Testis (tissue), 3 donors: ENCODE data around the gene BIN2. TPM values are rescaled to one million over a fixed set of nuclear protein-coding genes. Genes with fewer than 3 reads are reported as not detected.
A peak's percentile ranks its signal among the peaks of the same experiment; 100 is the strongest.

Experiments used
- DNase-seq: peaks from one replicate; pipeline ENCODE4 v3.0.0-alpha.2; 2019
- H3K27ac ChIP-seq, 2 donors: fragments of 200-600 bp; sonication (generic); one replicate each; pipeline ENCODE4 v1.5.1; 2019
- H3K27me3 ChIP-seq: fragments of 200-600 bp; sonication (generic); one replicate; pipeline ENCODE4 v1.5.1; 2019
- H3K36me3 ChIP-seq: fragments of 200-600 bp; sonication (generic); one replicate; pipeline ENCODE4 v1.5.1; 2017; ENCODE audit warnings: low read depth; ENCODE audit errors: missing control alignments
- H3K4me1 ChIP-seq: fragments of 200-600 bp; sonication (generic); one replicate; pipeline ENCODE4 v1.5.1; 2019
- H3K4me3 ChIP-seq, 2 donors: fragments of 200-600 bp; sonication (generic); one replicate each; pipeline ENCODE4 v1.5.1; 2017 to 2019
- H3K9me3 ChIP-seq: fragments of 200-600 bp; sonication (generic); one replicate; pipeline ENCODE4 v1.5.1; 2017
- CTCF ChIP-seq, 3 experiments: fragments of 450-650 bp in 2 of 3; fragments of 200-600 bp in 1 of 3; sonication (generic) in 1 of 3; IDR thresholded peaks; one replicate each; pipeline ENCODE4 v1.5.1; 2016 to 2019; ENCODE audit warnings: antibody characterized with exemption in 3 of 3, mild to moderate bottlenecking in 2 of 3, moderate library complexity in 1 of 3
- POLR2A ChIP-seq: fragments of 450-650 bp; IDR thresholded peaks from one replicate; pipeline ENCODE4 v1.6.1; 2017; ENCODE audit warnings: antibody characterized with exemption, mild to moderate bottlenecking, moderate library complexity
- WGBS, 2 donors: methylation state at CpG; one replicate each; pipeline ENCODE4 v1.1.5; 2018; 5-methylcytosine and 5-hydroxymethylcytosine counted together
- intact Hi-C: fragments of 100-400 bp; cut with DNase I; formaldehyde crosslinking; loops from one replicate; pipeline ENCODE4 v1.15.1; 2023; ENCODE audit warnings: low total_unique reads
- polyA plus RNA-seq: library from polyadenylated mRNA; stranded (reverse); fragments of 350-450 nt; fragmentation: Illumina TruSeq; extraction: RNeasy Lipid Tissue Mini Kit (QIAGEN cat#74804); gene quantifications from one replicate; pipeline ENCODE4 v1.2.3, GENCODE V29; 2014; ENCODE audit warnings: low read depth, low replicate concordance; ENCODE audit not compliant: insufficient read depth
- total RNA-seq, 2 donors: library from RNA; depleted of rRNA; stranded (reverse); fragments of >200 nt; gene quantifications; one replicate each; pipeline ENCODE4 v1.2.3, GENCODE V29; 2016

BIN2 gene
- total and polyA plus RNA-seq, 3 donors from 2014 or later: 10.9 to 29.6 (median 13.4) TPM

GRCh38 chr12:51359851-51360250 is 35.9 kb upstream of the BIN2 start:
- TF ChIP-seq POLR2A (no peak), CTCF (IDR thresholded peaks at IDR 0.05) (no peak)
- 85 to 98% methylated on average over 4 of the region's 4 CpGs for WGBS, 2 donors
- no peaks in the 10 kb centered on the region for H3K4me1 ChIP-seq
- DNase-seq: no peak
- H3K36me3 ChIP-seq: no peaks in the 10 kb centered on the region
- no peaks in the 10 kb centered on the region for H3K27me3 ChIP-seq
- intact Hi-C loops: no loop called here
- H3K27ac ChIP-seq: no peak overlapping the region
- H3K9me3 ChIP-seq: no peaks in the 10 kb centered on the region
- H3K4me3 ChIP-seq: no peak overlapping the region

- TF ChIP-seq CTCF (IDR thresholded peaks at IDR 0.05) (no peak), POLR2A (no peak)
- no peak for DNase-seq
- no peak overlapping the region for H3K4me3 ChIP-seq
- no peak overlapping the region for H3K27ac ChIP-seq
- no peaks in the 10 kb centered on the region for H3K36me3 ChIP-seq
- no peaks in the 10 kb centered on the region for H3K27me3 ChIP-seq
- 90 to 98% methylated on average over 8 of the region's 8 CpGs for WGBS, 2 donors
- H3K9me3 ChIP-seq: no peaks in the 10 kb centered on the region
- H3K4me1 ChIP-seq: no peaks in the 10 kb centered on the region
- intact Hi-C loops: no loop called here
Observed at GRCh38 chr12:51358496-51358895, 34.5 kb upstream of the BIN2 start.

GRCh38 chr12:51357374-51358047 is 33.5 kb upstream of the BIN2 start:
- no peaks in the 10 kb centered on the region for H3K27me3 ChIP-seq
- H3K4me3 ChIP-seq: no peak overlapping the region
- no peak for DNase-seq
- H3K9me3 ChIP-seq: no peaks in the 10 kb centered on the region
- TF ChIP-seq POLR2A: no peak
- no peak for TF ChIP-seq CTCF (IDR thresholded peaks at IDR 0.05)
- H3K36me3 ChIP-seq: no peaks in the 10 kb centered on the region
- intact Hi-C loops: no loop called here
- WGBS, 2 donors: 90 to 95% methylated on average over 7 to 10 of the region's 10 CpGs
- no peak overlapping the region for H3K27ac ChIP-seq
- no peaks in the 10 kb centered on the region for H3K4me1 ChIP-seq

GRCh38 chr12:51351913-51352532 is 28.0 kb upstream of the BIN2 start:
- DNase-seq: peak; percentile 69
- intact Hi-C loops: no loop called here

More at GRCh38 chr12:51351913-51352532, 28.0 kb upstream of the BIN2 start:
- H3K27me3 ChIP-seq: no peaks in the 10 kb centered on the region
- H3K9me3 ChIP-seq: no peaks in the 10 kb centered on the region
- 55 to 64% methylated on average over 9 to 11 of the region's 11 CpGs for WGBS, 2 donors
- TF ChIP-seq POLR2A (no peak), CTCF (IDR thresholded peaks at IDR 0.05) (peak; percentile 8 to 46 (median 29))
- H3K4me3 ChIP-seq: no peak overlapping the region
- H3K4me1 ChIP-seq: no peaks in the 10 kb centered on the region
- H3K27ac ChIP-seq: no peak overlapping the region
- H3K36me3 ChIP-seq: no peaks in the 10 kb centered on the region
